GM13976 (cell line): ENCODE results near the gene HOXC9.

Experiments used
- DNase-seq: peaks from one replicate; pipeline ENCODE4 v3.0.0; 2012; ENCODE audit warnings: low spot score
- in situ Hi-C: fragments of 300-500 bp; cut with MboI; formaldehyde crosslinking; loops from one replicate; pipeline ENCODE4 v1.12.0; 2022; ENCODE audit warnings: low sequenced_read_pairs, mixed read lengths, inconsistent platforms; ENCODE audit not compliant: unreplicated experiment
- TF ChIP-seq, protein P1 (sequence below): IDR thresholded peaks from 2 replicates; pipeline ENCODE4 v1.5.1; 2012; ENCODE audit warnings: borderline replicate concordance, mild to moderate bottlenecking; ENCODE audit not compliant: insufficient read depth; ENCODE audit errors: extremely low read depth, missing control alignments, control extremely low read depth

HOXC9 gene

GRCh38 chr12:54025499-54026405, 25.8 kb downstream of the HOXC9 start:
- TF ChIP-seq, protein P1, sequence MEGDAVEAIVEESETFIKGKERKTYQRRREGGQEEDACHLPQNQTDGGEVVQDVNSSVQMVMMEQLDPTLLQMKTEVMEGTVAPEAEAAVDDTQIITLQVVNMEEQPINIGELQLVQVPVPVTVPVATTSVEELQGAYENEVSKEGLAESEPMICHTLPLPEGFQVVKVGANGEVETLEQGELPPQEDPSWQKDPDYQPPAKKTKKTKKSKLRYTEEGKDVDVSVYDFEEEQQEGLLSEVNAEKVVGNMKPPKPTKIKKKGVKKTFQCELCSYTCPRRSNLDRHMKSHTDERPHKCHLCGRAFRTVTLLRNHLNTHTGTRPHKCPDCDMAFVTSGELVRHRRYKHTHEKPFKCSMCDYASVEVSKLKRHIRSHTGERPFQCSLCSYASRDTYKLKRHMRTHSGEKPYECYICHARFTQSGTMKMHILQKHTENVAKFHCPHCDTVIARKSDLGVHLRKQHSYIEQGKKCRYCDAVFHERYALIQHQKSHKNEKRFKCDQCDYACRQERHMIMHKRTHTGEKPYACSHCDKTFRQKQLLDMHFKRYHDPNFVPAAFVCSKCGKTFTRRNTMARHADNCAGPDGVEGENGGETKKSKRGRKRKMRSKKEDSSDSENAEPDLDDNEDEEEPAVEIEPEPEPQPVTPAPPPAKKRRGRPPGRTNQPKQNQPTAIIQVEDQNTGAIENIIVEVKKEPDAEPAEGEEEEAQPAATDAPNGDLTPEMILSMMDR, result no peak
- in situ Hi-C loops, result loop anchor here (10.0 kb wide), 1 partner anchor 169 kb away; no protein-coding TSS in a partner anchor
- no peak for DNase-seq

DNA sequence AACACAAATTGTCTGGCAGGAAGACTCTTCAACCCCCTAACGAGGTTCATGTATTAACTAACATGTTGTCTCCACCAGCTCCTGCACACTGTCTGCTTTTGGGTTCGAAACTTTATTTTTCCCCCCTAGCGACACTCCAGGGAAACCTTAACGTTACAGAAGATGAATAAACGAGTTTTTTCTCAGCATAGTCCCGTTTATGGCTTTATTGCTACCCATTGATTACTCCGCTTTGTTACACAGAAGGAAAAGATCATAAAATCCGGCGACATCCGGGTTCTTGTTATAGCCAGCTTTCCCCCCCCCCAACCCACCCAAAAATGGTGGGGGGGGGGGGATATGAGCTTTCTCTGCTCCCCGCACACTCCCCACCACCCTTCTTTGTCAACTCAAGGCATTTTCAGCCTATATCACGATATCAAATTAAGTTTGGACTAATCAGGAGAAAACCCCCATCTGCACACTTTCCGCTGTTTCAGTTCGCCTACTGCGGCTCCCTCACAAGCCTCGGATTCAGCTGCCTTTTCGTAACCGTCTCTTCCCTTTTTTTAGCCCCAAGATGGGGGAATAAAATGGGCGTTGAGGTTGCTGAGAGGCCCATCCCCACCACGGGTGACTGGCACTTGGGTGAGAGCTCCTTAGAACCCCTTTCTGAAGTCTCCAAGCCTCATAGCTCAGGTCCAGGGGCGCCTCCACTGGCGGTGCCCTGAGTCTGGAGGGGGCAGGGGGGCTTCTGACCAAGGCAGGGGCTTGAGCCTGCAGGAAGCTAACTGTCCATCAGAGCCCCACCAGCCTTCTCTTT, 26.9 kb downstream of the HOXC9 start:
- in situ Hi-C loops, result loop anchor here (10.0 kb wide), 1 partner anchor 168 kb away; no protein-coding TSS in a partner anchor
- TF ChIP-seq, protein P1, result no peak
- DNase-seq, result no peak

DNA sequence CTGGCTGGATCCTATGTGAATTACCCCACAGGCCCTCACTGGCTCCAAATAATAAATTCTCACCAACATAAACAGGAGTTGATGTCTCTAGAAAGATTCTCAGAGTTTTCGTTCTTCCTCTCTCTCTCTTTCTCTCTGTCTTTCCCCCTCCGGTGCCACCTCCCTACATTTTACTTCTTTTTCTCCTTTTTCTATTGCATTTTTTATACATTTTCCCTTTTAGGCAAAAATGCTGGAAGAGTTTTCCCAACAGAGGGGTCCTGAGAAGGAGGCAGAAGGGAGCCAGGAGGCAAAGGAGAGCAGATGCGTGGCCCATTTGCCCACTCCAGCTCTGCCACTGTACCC, 27.5 kb downstream of the HOXC9 start:
- DNase-seq, result no peak
- TF ChIP-seq, protein P1, result no peak
- in situ Hi-C loops, result loop anchor here (10.0 kb wide), 1 partner anchor 167 kb away; no protein-coding TSS in a partner anchor

DNA sequence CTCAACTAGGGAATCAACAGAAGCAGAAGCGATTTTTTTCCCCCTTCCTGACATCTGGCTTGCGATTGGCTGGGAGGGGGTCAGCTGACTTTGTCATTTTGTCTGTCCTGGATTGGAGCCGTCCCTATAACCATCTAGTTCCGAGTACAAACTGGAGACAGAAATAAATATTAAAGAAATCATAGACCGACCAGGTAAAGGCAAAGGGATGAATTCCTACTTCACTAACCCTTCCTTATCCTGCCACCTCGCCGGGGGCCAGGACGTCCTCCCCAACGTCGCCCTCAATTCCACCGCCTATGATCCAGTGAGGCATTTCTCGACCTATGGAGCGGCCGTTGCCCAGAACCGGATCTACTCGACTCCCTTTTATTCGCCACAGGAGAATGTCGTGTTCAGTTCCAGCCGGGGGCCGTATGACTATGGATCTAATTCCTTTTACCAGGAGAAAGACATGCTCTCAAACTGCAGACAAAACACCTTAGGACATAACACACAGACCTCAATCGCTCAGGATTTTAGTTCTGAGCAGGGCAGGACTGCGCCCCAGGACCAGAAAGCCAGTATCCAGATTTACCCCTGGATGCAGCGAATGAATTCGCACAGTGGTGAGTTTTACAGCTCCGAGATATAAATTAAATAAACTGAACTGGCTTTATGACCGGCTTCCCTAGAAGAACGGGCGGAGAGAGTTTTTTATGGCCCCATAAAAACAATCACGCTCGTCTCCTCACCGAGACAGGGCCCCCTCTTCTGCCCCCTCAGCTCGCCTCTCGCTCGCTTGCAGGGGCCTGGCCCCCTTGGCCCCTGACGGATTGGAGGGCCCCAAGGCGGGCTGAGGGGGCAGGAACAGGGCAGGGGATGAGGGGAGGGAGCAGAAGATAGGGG, 28.6 kb downstream of the HOXC9 start, which contains the start of gene HOXC6:
HOXC6 (plus strand) TSS at position 127 of the 888 bp plus-strand sequence; CDS start at position 209, 82 bp downstream.
- in situ Hi-C loops, result loop anchor here (10.0 kb wide), 1 partner anchor 166 kb away; no protein-coding TSS in a partner anchor
- no peak for DNase-seq
- TF ChIP-seq, protein P1, result no peak

- in situ Hi-C loops, result loop anchor here (10.0 kb wide), 1 partner anchor 165 kb away; no protein-coding TSS in a partner anchor
- TF ChIP-seq, protein P1, result no peak
- DNase-seq, result no peak
Observed at GRCh38 chr12:54029529-54030441, 29.8 kb downstream of the HOXC9 start.
